GM21528 (cell line): ENCODE data around the gene TM9SF3.

Source experiments
- ATAC-seq: cut with Tn5 transposase; IDR thresholded peaks from one replicate; pipeline ENCODE4 v1.9.1; 2021; ENCODE audit warnings: mild to moderate bottlenecking, moderate library complexity; ENCODE audit not compliant: unreplicated experiment, low FRiP score

The TM9SF3 gene

GRCh38 chr10:96488161-96488935 lies 98.5 kb downstream of the TM9SF3 start:
- ATAC-seq = no peak

- ATAC-seq = no peak
These were observed 103.8 kb downstream of the TM9SF3 start for GRCh38 chr10:96482815-96483588.

GRCh38 chr10:96478355-96478754 lies 108.5 kb downstream of the TM9SF3 start:
- no peak for ATAC-seq

- ATAC-seq = no peak
These were observed 112.9 kb downstream of the TM9SF3 start for GRCh38 chr10:96473866-96474265.

- ATAC-seq = no peak
These were observed 116.6 kb downstream of the TM9SF3 start for GRCh38 chr10:96470116-96470743.

- ATAC-seq = no peak
These were observed 118.0 kb downstream of the TM9SF3 start for GRCh38 chr10:96468845-96469244.
